ENCODE measurements around the gene TSPAN1. TPM values are rescaled to one million over a fixed set of nuclear protein-coding genes. Genes with fewer than 3 reads are reported as not detected.

The TSPAN1 gene
- total RNA-seq, 2 donors from 2014 or later, result 0.66 to 5.2 TPM

GRCh38 chr1:46193984-46194570 is 19.2 kb downstream of the TSPAN1 start:
- no peak overlapping the region for H3K27ac ChIP-seq

GRCh38 chr1:46194641-46195193 is 19.8 kb downstream of the TSPAN1 start:
- no peak for TF ChIP-seq POLR2A (IDR thresholded peaks at IDR 0.05)
- TF ChIP-seq CTCF (IDR thresholded peaks at IDR 0.05), result no peak
- DNase-seq, result no peak

More at GRCh38 chr1:46193984-46194570, 19.2 kb downstream of the TSPAN1 start:
- Histone ChIP-seq H3K36me3 (replicated peaks in 1 of 2; ENCODE audit: insufficient read depth in 1 of 2, low read depth in 2 of 2) (peaks cover 0 to 11% of the 10 kb centered on the region in 2 donors), H3K27me3 (no peaks in the 10 kb centered on the region), H3K4me3 (no peak overlapping the region), H3K9me3 (no peaks in the 10 kb centered on the region), H3K4me1 (peaks cover 21% of the 10 kb centered on the region)
- no peak for TF ChIP-seq CTCF (IDR thresholded peaks at IDR 0.05)
- intact Hi-C loops (cut with DNase I), result no loop called here
- ATAC-seq (no peak), DNase-seq (no peak)
- WGBS, 2 donors, result 68 to 93% methylated on average over 4 to 8 of the region's 9 CpGs

GRCh38 chr1:46196609-46197008 is 21.7 kb downstream of the TSPAN1 start:
- Histone ChIP-seq H3K36me3 (replicated peaks in 1 of 2; ENCODE audit: insufficient read depth in 1 of 2, low read depth in 2 of 2) (peaks cover 0 to 9% of the 10 kb centered on the region in 2 donors), H3K27me3 (no peaks in the 10 kb centered on the region), H3K9me3 (no peaks in the 10 kb centered on the region), H3K4me1 (peaks cover 24% of the 10 kb centered on the region), H3K27ac (no peak overlapping the region), H3K4me3 (no peak overlapping the region)
- WGBS, 2 donors, result 95 to 100% methylated on average over 6 to 9 of the region's 9 CpGs
- no peak for ATAC-seq
- DNase-seq, result no peak
- intact Hi-C loops (cut with DNase I), result no loop called here
- TF ChIP-seq CTCF (IDR thresholded peaks at IDR 0.05), result no peak
- no peak for TF ChIP-seq POLR2A (IDR thresholded peaks at IDR 0.05)

More at GRCh38 chr1:46194641-46195193, 19.8 kb downstream of the TSPAN1 start:
- 69 to 71% methylated on average over 5 of the region's 5 CpGs for WGBS, 2 donors
- ATAC-seq, result no peak
- Histone ChIP-seq H3K27ac (no peak overlapping the region), H3K4me3 (no peak overlapping the region), H3K9me3 (no peaks in the 10 kb centered on the region), H3K27me3 (no peaks in the 10 kb centered on the region), H3K36me3 (replicated peaks in 1 of 2; ENCODE audit: insufficient read depth in 1 of 2, low read depth in 2 of 2) (peaks cover 0 to 11% of the 10 kb centered on the region in 2 donors), H3K4me1 (peaks cover 24% of the 10 kb centered on the region)
- intact Hi-C loops (cut with DNase I), result no loop called here

- Histone ChIP-seq H3K4me3 (peak overlapping the region; percentile 54 to 75), H3K9me3 (no peaks in the 10 kb centered on the region), H3K27ac (peak overlapping the region in 3 of 4 donors; percentile 51 to 73 (median 56)), H3K36me3 (replicated peaks in 1 of 2; ENCODE audit: insufficient read depth in 1 of 2, low read depth in 2 of 2) (peaks cover 0 to 6% of the 10 kb centered on the region in 2 donors), H3K27me3 (no peaks in the 10 kb centered on the region), H3K4me1 (peaks cover 24% of the 10 kb centered on the region)
- DNase-seq (no peak), ATAC-seq (no peak)
- TF ChIP-seq POLR2A (IDR thresholded peaks at IDR 0.05) (no peak), CTCF (IDR thresholded peaks at IDR 0.05) (no peak)
- intact Hi-C loops (cut with DNase I), result no loop called here
- 52 to 80% methylated on average over 3 to 9 of the region's 9 CpGs for WGBS, 2 donors
These were observed 22.7 kb downstream of the TSPAN1 start for GRCh38 chr1:46197560-46197963.

All from body of pancreas (tissue), 4 donors.